GM21619 (cell line): Measurements from ENCODE around the gene FGFR2.
A peak's percentile ranks its signal among the peaks of the same experiment; 100 is the strongest.

Experiments used
- ATAC-seq: cut with Tn5 transposase; IDR thresholded peaks from one replicate; pipeline ENCODE4 v1.9.1; 2021; ENCODE audit not compliant: unreplicated experiment

Gene FGFR2

GRCh38 chr10:121459279-121459621 lies 139.0 kb downstream of the FGFR2 start:
- no peak for ATAC-seq

DNA sequence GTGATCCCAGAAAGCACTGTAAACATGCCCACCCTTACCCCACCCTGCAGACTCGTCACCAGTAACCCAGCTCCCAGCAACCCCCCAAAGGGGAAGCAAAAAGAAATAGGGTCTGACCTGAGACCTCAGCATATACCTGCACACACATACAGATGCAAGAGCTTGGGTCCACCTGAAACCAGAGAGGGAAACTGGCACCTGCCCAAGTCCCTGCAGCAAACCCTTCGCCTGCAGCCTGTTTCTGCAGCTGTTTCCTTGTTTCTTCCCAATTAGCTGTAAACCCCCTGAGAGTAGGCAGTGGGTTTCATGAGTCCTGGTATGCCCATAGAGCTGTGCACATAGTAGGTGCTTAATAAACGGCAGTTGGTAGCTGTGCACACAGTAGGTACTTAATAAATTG lies 140.5 kb downstream of the FGFR2 start:
- ATAC-seq, result no peak

DNA sequence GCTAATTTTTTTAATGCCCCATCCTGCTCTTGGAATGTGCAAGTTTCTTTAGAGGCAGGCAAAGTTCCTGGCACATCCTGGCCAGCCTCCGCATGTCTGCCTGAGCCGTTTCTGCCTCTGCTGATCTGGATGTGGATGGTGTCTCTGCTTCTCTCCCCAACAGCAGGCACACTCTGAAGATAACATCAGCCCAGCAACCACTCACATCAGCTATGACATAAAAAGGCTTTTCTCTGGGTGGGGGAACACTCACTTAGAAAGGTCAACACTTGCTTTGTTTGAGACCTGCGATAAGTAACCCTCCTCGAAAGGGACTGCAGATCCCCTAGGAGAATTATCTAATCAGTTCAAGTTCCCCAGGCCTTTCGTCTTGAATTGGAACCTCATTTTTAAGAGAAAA lies 142.9 kb downstream of the FGFR2 start:
- no peak for ATAC-seq

DNA sequence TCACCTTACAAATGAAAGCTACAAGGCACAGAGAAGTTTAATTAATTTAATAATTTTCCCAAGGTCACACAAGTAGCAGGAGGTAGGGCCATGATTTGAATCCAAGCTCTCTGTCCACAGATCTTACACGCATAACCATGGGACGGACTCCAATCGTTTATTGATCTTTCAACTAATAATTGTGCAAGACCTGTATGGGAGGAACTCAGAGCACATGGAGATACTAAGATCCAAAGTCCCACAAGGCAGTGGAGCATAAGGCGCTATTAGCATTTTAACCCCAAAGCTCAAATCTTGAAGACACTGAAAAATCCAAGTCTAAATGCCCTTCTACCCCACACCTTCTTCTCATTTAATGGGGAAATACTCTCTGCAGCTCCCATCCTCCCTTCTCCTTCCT lies 143.5 kb downstream of the FGFR2 start:
- ATAC-seq, result no peak

- ATAC-seq, result no peak
Observed at GRCh38 chr10:121453160-121453559, 145.1 kb downstream of the FGFR2 start.

DNA sequence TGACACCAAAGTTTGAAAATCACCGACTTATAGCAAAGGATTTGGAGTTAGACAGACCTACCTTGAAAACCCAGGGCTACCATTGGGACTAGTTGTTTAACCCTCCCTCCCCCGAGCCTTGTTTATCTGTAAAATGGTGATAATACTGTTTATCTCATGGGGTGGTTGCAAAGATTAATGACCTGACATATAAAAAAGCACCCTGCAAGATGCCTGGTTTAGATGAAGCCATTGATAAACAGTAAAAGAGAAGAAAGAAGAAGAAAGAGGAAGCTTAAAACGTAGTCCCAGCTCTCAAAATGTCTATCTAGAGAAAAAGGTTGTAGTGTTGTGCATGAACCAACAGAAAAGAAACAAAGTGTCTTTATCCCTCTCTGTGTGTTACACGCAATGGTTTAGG lies 145.7 kb downstream of the FGFR2 start:
- ATAC-seq, result no peak

DNA sequence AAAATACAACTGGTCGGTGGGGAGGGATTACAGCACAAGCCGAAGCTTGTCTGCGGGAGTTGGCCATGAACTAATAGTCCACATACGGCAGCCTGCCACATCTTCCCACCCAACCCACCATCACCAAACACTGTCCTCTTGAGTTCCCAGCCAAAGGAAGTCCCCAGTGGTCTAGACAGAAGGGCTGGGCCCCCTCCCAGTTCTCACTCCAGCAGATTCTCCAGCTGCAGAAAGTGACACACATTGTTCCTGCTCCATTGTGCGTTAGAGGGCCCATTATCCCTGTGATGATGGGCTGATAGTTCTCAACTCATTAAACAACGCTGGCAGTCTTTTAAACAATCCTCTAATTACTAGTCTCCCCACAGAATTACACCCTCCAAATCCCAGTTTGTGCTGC lies 148.0 kb downstream of the FGFR2 start:
- no peak for ATAC-seq

GRCh38 chr10:121449482-121449924 lies 148.7 kb downstream of the FGFR2 start:
- ATAC-seq, result peak; percentile 32

DNA sequence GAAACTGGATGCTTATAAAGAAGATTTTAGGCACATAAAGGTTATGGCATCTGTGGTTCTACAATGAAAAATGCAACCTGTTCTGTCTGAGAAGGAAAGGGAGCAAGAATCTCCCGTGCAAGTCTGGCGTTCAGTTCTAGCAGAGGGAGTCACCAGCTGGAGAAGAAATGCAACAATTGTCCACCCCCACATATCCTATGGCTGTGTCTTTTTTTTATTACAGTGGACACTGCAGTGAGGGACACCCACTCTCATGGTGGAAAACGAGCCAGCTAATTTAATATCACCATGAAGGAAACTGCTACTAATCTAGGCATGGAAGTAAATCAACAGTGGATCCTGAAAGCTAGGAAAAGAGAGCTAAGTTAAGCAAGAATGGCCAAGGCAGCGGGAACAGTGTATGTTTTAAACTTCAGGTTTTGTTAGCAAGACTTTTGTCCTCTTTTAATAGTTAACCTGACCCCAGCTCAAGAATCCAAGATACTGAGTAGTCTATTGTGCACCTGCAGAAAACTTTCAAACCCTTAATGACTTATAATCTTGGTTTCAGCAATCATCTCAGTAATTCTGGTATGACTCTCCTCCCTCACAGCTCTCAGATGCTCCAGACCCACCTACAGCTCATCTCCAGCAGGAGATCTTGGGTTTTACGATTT lies 149.3 kb downstream of the FGFR2 start:
- ATAC-seq, result peak; percentile 97

GRCh38 chr10:121444520-121445165 lies 153.6 kb downstream of the FGFR2 start:
- no peak for ATAC-seq

- no peak for ATAC-seq
Observed at GRCh38 chr10:121442086-121442935, 155.9 kb downstream of the FGFR2 start.

- no peak for ATAC-seq
Observed at GRCh38 chr10:121440461-121440860, 157.8 kb downstream of the FGFR2 start.

GRCh38 chr10:121438333-121438732 lies 159.9 kb downstream of the FGFR2 start:
- no peak for ATAC-seq

- ATAC-seq, result no peak
Observed at GRCh38 chr10:121437596-121437995, 160.6 kb downstream of the FGFR2 start.

DNA sequence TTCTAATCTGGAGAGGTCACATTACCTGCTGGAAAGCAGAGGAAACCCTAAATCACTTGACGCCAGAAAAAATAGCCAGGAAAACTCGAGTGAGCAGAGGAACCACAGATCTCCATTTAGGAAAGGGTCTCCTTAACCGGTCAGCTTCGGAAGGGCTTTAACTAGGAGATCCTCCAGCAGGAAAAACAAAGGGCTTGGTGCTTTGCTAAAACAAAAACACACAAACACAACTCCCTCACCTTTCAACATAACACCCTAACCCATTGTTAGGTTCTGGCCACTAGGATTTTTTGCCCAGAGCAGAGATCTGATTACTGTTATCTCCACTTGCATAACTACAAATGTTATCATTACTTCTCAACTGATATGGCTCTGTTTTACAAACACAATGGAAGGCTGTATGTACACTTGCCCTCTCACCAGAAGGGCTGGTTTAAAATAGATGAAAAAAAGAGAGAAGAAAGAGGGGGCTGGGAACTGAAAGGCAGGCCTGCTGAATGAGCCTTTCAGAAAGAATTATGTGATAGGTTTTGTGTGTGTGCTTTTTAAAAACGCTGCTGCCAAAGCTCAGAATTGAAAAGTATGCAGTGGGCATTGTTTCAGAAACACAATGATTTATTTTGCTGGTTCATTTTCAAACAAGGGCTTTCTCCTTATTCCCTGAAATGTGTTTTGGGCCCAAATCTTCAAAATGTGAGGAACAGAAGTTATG lies 161.5 kb downstream of the FGFR2 start:
- ATAC-seq, result no peak

- ATAC-seq, result no peak
Observed at GRCh38 chr10:121436281-121436629, 162.0 kb downstream of the FGFR2 start.

DNA sequence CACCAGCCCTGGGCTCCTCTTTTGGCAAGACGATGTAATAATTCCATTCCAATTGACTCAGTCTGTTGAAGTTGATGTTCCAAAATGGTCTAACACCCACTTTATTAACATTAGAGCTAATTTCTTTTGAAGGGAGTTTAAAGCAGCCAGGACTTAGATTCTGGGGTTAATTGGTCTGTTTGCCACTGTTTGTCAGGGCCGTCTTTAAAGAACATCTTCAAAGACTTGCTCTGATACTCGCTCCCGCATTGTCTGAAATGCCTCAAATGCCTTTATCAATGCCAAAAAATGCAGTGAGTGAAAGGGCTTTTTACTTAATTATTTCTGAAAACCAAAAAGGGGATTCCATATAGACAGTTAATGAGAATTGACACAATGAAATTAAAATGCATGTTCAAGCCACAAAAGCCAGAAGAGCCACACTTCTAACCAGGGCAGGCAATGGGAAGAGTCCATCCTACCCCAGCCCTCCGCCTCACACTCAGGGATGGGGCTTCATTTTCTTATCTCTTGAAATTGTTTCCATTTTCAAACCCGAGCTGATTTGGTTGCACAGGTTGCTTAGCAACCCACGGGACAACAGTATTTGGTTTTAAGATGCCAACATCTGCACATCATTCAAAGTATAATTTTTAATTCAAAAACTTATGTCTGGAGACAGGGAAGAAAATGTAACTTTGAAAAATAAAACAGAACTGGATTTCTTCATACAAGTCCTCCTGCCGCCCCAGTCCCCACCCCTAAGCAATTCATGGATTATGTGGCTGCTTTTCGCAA lies 163.0 kb downstream of the FGFR2 start:
- ATAC-seq, result no peak

GRCh38 chr10:121433965-121434364 lies 164.3 kb downstream of the FGFR2 start:
- no peak for ATAC-seq

DNA sequence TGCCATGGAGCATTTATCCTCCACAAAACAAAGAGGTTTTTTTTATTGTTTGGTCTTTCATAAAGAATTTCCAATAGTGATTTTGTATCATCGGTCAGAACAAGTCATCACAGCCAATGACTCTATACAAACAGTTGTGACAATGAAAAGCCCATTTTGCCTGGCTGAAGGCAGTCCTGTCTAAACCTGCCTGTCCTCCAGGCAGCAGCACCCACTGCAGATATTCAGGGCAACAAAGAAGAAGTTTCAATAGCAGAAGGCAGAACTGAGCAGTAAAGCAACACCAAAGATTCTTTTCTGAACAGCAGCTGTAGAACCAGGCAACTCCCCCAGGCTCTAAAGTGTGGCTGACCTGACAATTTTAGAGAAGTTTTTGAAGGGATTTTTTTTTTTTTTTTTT lies 169.4 kb downstream of the FGFR2 start:
- ATAC-seq, result no peak
